H1 (cell line): ENCODE measurements around the gene AQP10. TPM values are rescaled to one million over a fixed set of nuclear protein-coding genes. Genes with fewer than 3 reads are reported as not detected.

Experiments used
- CTCF ChIA-PET: fragments of 300-600 bp; sonication (Branson Sonifier 250); formaldehyde crosslinking; loops from one replicate; lab custom pipeline; 2021; ENCODE audit not compliant: partially characterized antibody; lab: Charles Lee
- POLR2A ChIA-PET: fragments of 300-600 bp; sonication (Branson Sonifier 250); formaldehyde crosslinking; loops from one replicate; lab custom pipeline; 2021; ENCODE audit warnings: inconsistent platforms; ENCODE audit not compliant: partially characterized antibody; lab: Charles Lee
- DNase-seq, 2 experiments: peaks; one replicate each; pipeline versions ENCODE4 v3.0.0 to v3.0.0-alpha.2; 2010 to 2022; ENCODE audit warnings: low spot score in 2 of 2, low read depth in 1 of 2, mixed read lengths in 1 of 2
- FAIRE-seq: peaks from 2 replicates; lab custom pipeline; 2011; peaks lifted over from hg19 to GRCh38; lab: Jason Lieb, UNC
- H2AFZ ChIP-seq: 2 replicates; pipeline ENCODE4 v1.8.1; 2012; ENCODE audit warnings: low read length, inconsistent platforms
- H2AK5ac ChIP-seq: 2 replicates; pipeline ENCODE4 v1.6.1; 2013; ENCODE audit warnings: low read depth, low read length
- H2BK120ac ChIP-seq: replicated peaks from 2 replicates; pipeline ENCODE3; 2013; ENCODE audit warnings: low read depth, low read length, inconsistent platforms
- H2BK12ac ChIP-seq: 2 replicates; pipeline ENCODE4 v1.6.1; 2013; ENCODE audit warnings: low read depth, low read length
- H2BK15ac ChIP-seq: 2 replicates; pipeline ENCODE4 v1.6.1; 2013; ENCODE audit warnings: low read length
- H2BK20ac ChIP-seq: 2 replicates; pipeline ENCODE4 v1.6.1; 2013; ENCODE audit warnings: low read length
- H2BK5ac ChIP-seq: 2 replicates; pipeline ENCODE4 v1.6.1; 2013; ENCODE audit warnings: low read depth, low read length
- H3K14ac ChIP-seq: 2 replicates; pipeline ENCODE4 v1.6.1; 2013; ENCODE audit warnings: inconsistent platforms; ENCODE audit not compliant: insufficient read length
- H3K18ac ChIP-seq: 2 replicates; pipeline ENCODE4 v1.6.1; 2013; ENCODE audit warnings: low read length; ENCODE audit errors: extremely low read depth
- H3K23ac ChIP-seq: 2 replicates; pipeline ENCODE4 v1.6.1; 2013; ENCODE audit warnings: inconsistent platforms; ENCODE audit not compliant: insufficient read length
- H3K23me2 ChIP-seq: 2 replicates; pipeline ENCODE4 v1.6.1; 2013; ENCODE audit warnings: low read depth, low read length
- H3K27ac ChIP-seq: 2 replicates; pipeline ENCODE4 v1.6.1; 2011; ENCODE audit warnings: low read depth, low read length, inconsistent platforms
- H3K27me3 ChIP-seq, 4 experiments: replicated peaks in 1 of 4; 1 replicate in 1 of 4; 2 replicates in 3 of 4; pipeline versions ENCODE4 v1.6.1 to v1.8.1; 2011 to 2013; ENCODE audit warnings: low read length in 3 of 4, mild to moderate bottlenecking in 3 of 4, inconsistent platforms in 2 of 4, mixed read lengths in 2 of 4, moderate library complexity in 1 of 4; ENCODE audit not compliant: control insufficient read depth in 3 of 4, insufficient read depth in 3 of 4; ENCODE audit errors: extremely low read depth in 1 of 4
- H3K36me3 ChIP-seq, 4 experiments: 2 replicates each; pipeline versions ENCODE4 v1.6.1 to v1.8.1; 2011 to 2013; ENCODE audit warnings: mild to moderate bottlenecking in 4 of 4, low read length in 3 of 4, moderate library complexity in 2 of 4, control low read depth in 1 of 4, inconsistent platforms in 1 of 4; ENCODE audit not compliant: insufficient read depth in 4 of 4, control insufficient read depth in 2 of 4
- H3K4ac ChIP-seq: replicated peaks from 2 replicates; pipeline ENCODE3; 2013; ENCODE audit warnings: low read length, low read depth, mixed read lengths, inconsistent platforms; ENCODE audit not compliant: insufficient read length
- H3K4me1 ChIP-seq, 4 experiments: replicated peaks in 1 of 4; 1 replicate in 1 of 4; 2 replicates in 3 of 4; pipeline versions ENCODE4 v1.6.1 to v1.8.1; 2011 to 2013; ENCODE audit warnings: low read length in 3 of 4, inconsistent platforms in 2 of 4, mixed read lengths in 1 of 4; ENCODE audit not compliant: insufficient read depth in 4 of 4, control insufficient read depth in 3 of 4
- H3K4me2 ChIP-seq, 2 experiments: 2 replicates each; pipeline versions ENCODE4 v1.6.1 to v1.8.1; 2011 to 2013; ENCODE audit warnings: low read depth in 2 of 2, low read length in 2 of 2, control low read depth in 1 of 2, inconsistent platforms in 1 of 2, mild to moderate bottlenecking in 1 of 2; ENCODE audit not compliant: insufficient read depth in 1 of 2
- H3K4me3 ChIP-seq, 4 experiments: fragments of 200-600, 300-600 bp in 1 of 4; sonication (generic), shearing (Covaris generic), sonication (Bioruptor Twin) in 1 of 4; 2 replicates each; pipeline versions ENCODE4 v1.5.1 to v1.8.1; 2011 to 2016; ENCODE audit warnings: low read length in 4 of 4, low read depth in 3 of 4, control low read depth in 2 of 4, inconsistent platforms in 2 of 4, mild to moderate bottlenecking in 2 of 4, mixed read lengths in 1 of 4, moderate library complexity in 1 of 4; ENCODE audit not compliant: insufficient read depth in 2 of 4; ENCODE audit errors: extremely low read depth in 1 of 4
- H3K56ac ChIP-seq: replicated peaks from 2 replicates; pipeline ENCODE3; 2013; ENCODE audit warnings: low read depth, mild to moderate bottlenecking, mixed read lengths, low read length, inconsistent platforms; ENCODE audit not compliant: insufficient read length
- H3K79me1 ChIP-seq: 2 replicates; pipeline ENCODE4 v1.6.1; 2013; ENCODE audit warnings: low read depth, low read length, control low read depth
- H3K79me2 ChIP-seq, 2 experiments: 2 replicates each; pipeline versions ENCODE4 v1.6.1 to v1.8.1; 2012 to 2013; ENCODE audit warnings: low read length in 2 of 2, mild to moderate bottlenecking in 2 of 2, inconsistent platforms in 1 of 2; ENCODE audit not compliant: insufficient read depth in 2 of 2, control insufficient read depth in 1 of 2
- H3K9ac ChIP-seq, 4 experiments: replicated peaks in 1 of 4; 1 replicate in 1 of 4; 2 replicates in 3 of 4; pipeline versions ENCODE4 v1.6.1 to v1.8.1; 2011 to 2013; ENCODE audit warnings: low read depth in 3 of 4, low read length in 3 of 4, control low read depth in 2 of 4, mild to moderate bottlenecking in 2 of 4, moderate library complexity in 2 of 4, inconsistent platforms in 1 of 4; ENCODE audit errors: extremely low read depth in 1 of 4
- H3K9me3 ChIP-seq, 2 experiments: 2 replicates each; pipeline versions ENCODE4 v1.6.1 to v1.8.1; 2012 to 2013; ENCODE audit warnings: mild to moderate bottlenecking in 2 of 2, moderate library complexity in 2 of 2, control low read depth in 1 of 2, inconsistent platforms in 1 of 2, low read depth in 1 of 2, low read length in 1 of 2, mixed read lengths in 1 of 2; ENCODE audit not compliant: insufficient read depth in 2 of 2
- H4K20me1 ChIP-seq, 2 experiments: replicated peaks in 1 of 2; 2 replicates each; pipeline versions ENCODE3 to v1.8.1; 2011 to 2013; ENCODE audit warnings: inconsistent platforms in 2 of 2, low read length in 2 of 2, mild to moderate bottlenecking in 1 of 2; ENCODE audit not compliant: insufficient read depth in 2 of 2, control insufficient read depth in 1 of 2
- H4K5ac ChIP-seq: 2 replicates; pipeline ENCODE4 v1.6.1; 2013; ENCODE audit warnings: low read length, low read depth, mixed read lengths, inconsistent platforms; ENCODE audit not compliant: insufficient read length
- H4K8ac ChIP-seq: 2 replicates; pipeline ENCODE4 v1.8.0; 2013; ENCODE audit warnings: mild to moderate bottlenecking, moderate library complexity, low read length, inconsistent platforms; ENCODE audit not compliant: insufficient read depth; ENCODE audit errors: extremely low read depth
- H4K91ac ChIP-seq: replicated peaks from 2 replicates; pipeline ENCODE3; 2013; ENCODE audit warnings: low read length, mixed read lengths, inconsistent platforms; ENCODE audit not compliant: insufficient read length
- CEBPB ChIP-seq: IDR thresholded peaks from 2 replicates; pipeline ENCODE4 v1.6.1; 2012; ENCODE audit warnings: low read depth, low read length
- EGR1 ChIP-seq: IDR thresholded peaks from 2 replicates; pipeline ENCODE4 v1.6.1; 2011; ENCODE audit warnings: low read depth, low read length, borderline replicate concordance
- GABPA ChIP-seq: IDR thresholded peaks from 2 replicates; pipeline ENCODE4 v1.6.1; 2011; ENCODE audit warnings: mild to moderate bottlenecking, low read length, moderate library complexity, borderline replicate concordance; ENCODE audit not compliant: insufficient read depth
- HDAC6 ChIP-seq: IDR thresholded peaks from one replicate; pipeline ENCODE4 v1.7.1; 2012; ENCODE audit warnings: low read depth, mild to moderate bottlenecking, inconsistent platforms, low read length, moderate library complexity
- KDM5A ChIP-seq: fragments of 200-600 bp; IDR thresholded peaks from 2 replicates; pipeline ENCODE4 v1.7.1; 2012; ENCODE audit warnings: mild to moderate bottlenecking, low read length, inconsistent platforms, mixed read lengths
- NANOG ChIP-seq: IDR thresholded peaks from 2 replicates; pipeline ENCODE4 v1.6.1; 2011; ENCODE audit warnings: low read length, low read depth, mild to moderate bottlenecking, inconsistent platforms; ENCODE audit not compliant: insufficient read depth, poor library complexity, severe bottlenecking
- NRF1 ChIP-seq: IDR thresholded peaks from 2 replicates; pipeline ENCODE4 v1.6.1; 2011; ENCODE audit warnings: mild to moderate bottlenecking, low read depth, low read length, improper control_type of control experiment
- POLR2A ChIP-seq, 2 experiments: IDR thresholded peaks; 1 replicate in 1 of 2; 2 replicates in 1 of 2; pipeline ENCODE4 v1.6.1; 2011; ENCODE audit warnings: low read depth in 2 of 2, low read length in 2 of 2, mild to moderate bottlenecking in 2 of 2; ENCODE audit errors: control extremely low read depth in 1 of 2
- POU5F1 ChIP-seq: IDR thresholded peaks from 2 replicates; pipeline ENCODE4 v1.6.1; 2011; ENCODE audit warnings: low read depth, mild to moderate bottlenecking, low read length, moderate library complexity
- SP1 ChIP-seq: IDR thresholded peaks from 2 replicates; pipeline ENCODE4 v1.6.1; 2011; ENCODE audit warnings: low read depth, low read length
- SP2 ChIP-seq: IDR thresholded peaks from 2 replicates; pipeline ENCODE4 v1.6.1; 2012; ENCODE audit warnings: mild to moderate bottlenecking, low read length, inconsistent platforms
- TAF7 ChIP-seq: optimal IDR thresholded peaks from 2 replicates; pipeline ENCODE3; 2011; ENCODE audit warnings: low read depth, mild to moderate bottlenecking, inconsistent platforms, low read length, moderate library complexity, borderline replicate concordance
- WGBS, 2 experiments: shearing (Covaris generic) in 1 of 2; methylation state at CpG; one replicate each; pipeline versions ENCODE4 v1.1.6 to v1.1.7; 2013 to 2015; ENCODE audit warnings: low lambda C conversion rate in 2 of 2, mixed read lengths in 2 of 2, inconsistent platforms in 1 of 2, low coverage in 1 of 2, missing lambda C conversion rate in 1 of 2; ENCODE audit not compliant: insufficient replicate concordance in 2 of 2, insufficient coverage in 1 of 2, insufficient read length in 1 of 2; ENCODE audit errors: extremely low coverage in 1 of 2, missing lambda C conversion rate in 1 of 2; 5-methylcytosine and 5-hydroxymethylcytosine counted together
- long read RNA-seq, 2 experiments: library from RNA in 1 of 2; library from capped mRNA in 1 of 2; stranded (forward); transcript quantifications; one replicate each; pipeline ENCODE4 v2.0.0, GENCODE V29; 2021; ENCODE audit warnings: inconsistent platforms in 1 of 2
- polyA minus RNA-seq, 3 experiments: library from RNA; depleted of rRNA, polyadenylated mRNA; stranded (reverse); fragments of >200 nt; gene quantifications; 1 replicate in 2 of 3; 2 replicates in 1 of 3; pipeline ENCODE4 v1.2.3, GENCODE V29; 2011
- polyA plus RNA-seq, 7 experiments: library from polyadenylated mRNA; depleted of rRNA in 3 of 7; stranded (reverse) in 5 of 7; unstranded in 2 of 7; fragments of >200 nt in 5 of 7; fragments of 200-250 nt in 2 of 7; gene quantifications; 1 replicate in 5 of 7; 2 replicates in 1 of 7; 4 replicates in 1 of 7; pipeline versions ENCODE4 v1.2.1 to v1.2.3, GENCODE V29; 2011 to 2013; ENCODE audit warnings: missing spikeins in 2 of 7, mixed read lengths in 2 of 7
- total RNA-seq: library from RNA; stranded (reverse); fragmentation: NEBNext Ultra II Directional; extraction: Animal tissue kit (Norgen Biotek cat#: 25700); gene quantifications from 2 replicates; pipeline ENCODE4 v1.2.1, GENCODE V29; 2021

AQP10 gene
- total RNA-seq (not detected in 2 replicates), polyA plus RNA-seq (2011; rRNA removed) (not detected in 2 replicates), polyA minus RNA-seq (2011; rRNA and poly(A)+ RNA removed) (not detected in 2 replicates)
- not detected for polyA plus RNA-seq (2011; cell fraction: cytosol; rRNA removed)
- not detected for polyA plus RNA-seq (2011; cell fraction: nucleus; rRNA removed)
- polyA plus RNA-seq (2012, experiment 1 of 2) = not detected in 4 replicates
- polyA plus RNA-seq (2012, experiment 2 of 2) = not detected
- not detected for polyA plus RNA-seq (2013, experiment 1 of 2)
- not detected for polyA plus RNA-seq (2013, experiment 2 of 2)
- not detected for polyA minus RNA-seq (2011; cell fraction: cytosol; rRNA and poly(A)+ RNA removed)
- not detected for polyA minus RNA-seq (2011; cell fraction: nucleus; rRNA and poly(A)+ RNA removed)
- long read RNA-seq, experiment 1 = 0 reads
- long read RNA-seq, experiment 2 = 0 reads

- H3K18ac ChIP-seq = no peak within 1 kb of the TSS
- no peak within 1 kb of the TSS for H4K91ac ChIP-seq
- peaks cover 0 to 9% of the 10 kb centered on the region in 2 experiments; a peak in 1 of 4 replicates for H3K9me3 ChIP-seq
- no peaks in the 10 kb centered on the region for H3K27me3 ChIP-seq
- no peaks in the 10 kb centered on the region for H3K79me2 ChIP-seq
- H2AK5ac ChIP-seq = no peak within 1 kb of the TSS
- H2BK12ac ChIP-seq = no peak within 1 kb of the TSS
- H3K4ac ChIP-seq = no peak within 1 kb of the TSS
- no peak within 1 kb of the TSS for H3K23ac ChIP-seq
- H3K4me3 ChIP-seq = no peak within 1 kb of the TSS
- peak within 1 kb of the TSS; percentile 43; the same call in 1 of the 2 replicates for H4K8ac ChIP-seq
- H3K4me2 ChIP-seq = no peak within 1 kb of the TSS
- no peak for DNase-seq
- H3K56ac ChIP-seq = no peak within 1 kb of the TSS
- no peaks in the 10 kb centered on the region for H4K20me1 ChIP-seq
- H3K23me2 ChIP-seq = peaks cover 9% of the 10 kb centered on the region; the same call in 1 of the 2 replicates
- WGBS, 2 experiments = 89 to 100% methylated on average over 2 to 9 of the region's 9 CpGs
- no peaks in the 10 kb centered on the region for H3K79me1 ChIP-seq
- no peak within 1 kb of the TSS for H2BK15ac ChIP-seq
- no peak within 1 kb of the TSS for H3K14ac ChIP-seq
- no peak within 1 kb of the TSS for H3K9ac ChIP-seq
- no peak within 1 kb of the TSS for H2BK120ac ChIP-seq
- POLR2A ChIA-PET = interaction anchor here (0.5 to 1.0 kb wide), 2 partner anchors 16 to 106 kb away, joined by 3 read pairs; no protein-coding TSS in a partner anchor
- no peak within 1 kb of the TSS; the same call in 1 of the 2 replicates for H2AFZ ChIP-seq
- CTCF ChIA-PET = interaction anchor here (1.4 to 21.7 kb wide), 3 partner anchors 15 to 44 kb away, joined by 3 to 507 read pairs (median 4); no protein-coding TSS in a partner anchor
- no peak within 1 kb of the TSS for H3K27ac ChIP-seq
- no peak within 1 kb of the TSS for H2BK20ac ChIP-seq
- no peak within 1 kb of the TSS for H4K5ac ChIP-seq
- peaks cover 0 to 2% (median 0%) of the 10 kb centered on the region in 4 experiments; a peak in 2 of 7 replicates for H3K4me1 ChIP-seq
- no peak within 1 kb of the TSS for H2BK5ac ChIP-seq
- H3K36me3 ChIP-seq = no peaks in the 10 kb centered on the region
- no peak for FAIRE-seq
- TF ChIP-seq GABPA (no peak), NRF1 (no peak), CEBPB (no peak), POU5F1 (no peak), TAF7 (no peak), NANOG (no peak), EGR1 (no peak), SP2 (no peak), KDM5A (no peak), POLR2A (IDR thresholded peaks at IDR 0.05; ENCODE audit: control extremely low read depth in 1 of 2, low read depth in 2 of 2, low read length in 2 of 2) (no peak), HDAC6 (no peak), SP1 (no peak)
Measured at GRCh38 chr1:154320882-154321608, at the start of gene AQP10. Gene AQP10, plus strand, starts transcription at chr1:154321093. Its CDS starts 63 bp downstream, at chr1:154321156.
